ENCODE measurements around the gene BTBD1.

DNA sequence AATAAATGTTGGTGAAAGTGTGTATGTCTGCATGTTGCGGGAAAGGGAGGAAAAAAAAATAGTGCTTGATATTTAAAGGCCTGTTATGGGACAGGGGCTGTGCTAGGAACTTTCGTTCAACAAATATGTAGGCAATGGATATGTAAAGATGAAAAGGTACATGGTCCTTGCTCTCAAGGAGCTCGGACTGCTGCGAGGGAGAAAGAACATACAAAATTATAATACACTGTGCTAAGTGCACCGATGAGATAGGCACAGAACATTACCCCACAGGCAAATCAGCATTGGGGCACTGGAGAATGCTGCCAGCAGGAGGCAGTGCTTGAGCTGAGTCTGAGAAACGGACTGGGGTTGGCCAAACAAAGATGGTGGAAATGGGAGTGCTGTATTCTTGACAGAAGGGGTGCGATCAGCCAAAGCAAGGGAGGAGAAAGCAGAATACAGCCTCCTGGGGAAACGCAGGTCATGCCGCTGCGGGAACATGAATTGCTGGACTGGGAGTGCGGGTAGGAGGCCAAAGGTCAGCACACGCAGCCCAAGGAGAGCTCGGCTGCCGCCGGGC lies 56.3 kb downstream of the BTBD1 start:
- TF ChIP-seq, protein P1, sequence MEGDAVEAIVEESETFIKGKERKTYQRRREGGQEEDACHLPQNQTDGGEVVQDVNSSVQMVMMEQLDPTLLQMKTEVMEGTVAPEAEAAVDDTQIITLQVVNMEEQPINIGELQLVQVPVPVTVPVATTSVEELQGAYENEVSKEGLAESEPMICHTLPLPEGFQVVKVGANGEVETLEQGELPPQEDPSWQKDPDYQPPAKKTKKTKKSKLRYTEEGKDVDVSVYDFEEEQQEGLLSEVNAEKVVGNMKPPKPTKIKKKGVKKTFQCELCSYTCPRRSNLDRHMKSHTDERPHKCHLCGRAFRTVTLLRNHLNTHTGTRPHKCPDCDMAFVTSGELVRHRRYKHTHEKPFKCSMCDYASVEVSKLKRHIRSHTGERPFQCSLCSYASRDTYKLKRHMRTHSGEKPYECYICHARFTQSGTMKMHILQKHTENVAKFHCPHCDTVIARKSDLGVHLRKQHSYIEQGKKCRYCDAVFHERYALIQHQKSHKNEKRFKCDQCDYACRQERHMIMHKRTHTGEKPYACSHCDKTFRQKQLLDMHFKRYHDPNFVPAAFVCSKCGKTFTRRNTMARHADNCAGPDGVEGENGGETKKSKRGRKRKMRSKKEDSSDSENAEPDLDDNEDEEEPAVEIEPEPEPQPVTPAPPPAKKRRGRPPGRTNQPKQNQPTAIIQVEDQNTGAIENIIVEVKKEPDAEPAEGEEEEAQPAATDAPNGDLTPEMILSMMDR (IDR thresholded peaks at IDR 0.05; ENCODE audit: insufficient read depth, low read length): peak; percentile 91
- TF ChIP-seq, protein P2, sequence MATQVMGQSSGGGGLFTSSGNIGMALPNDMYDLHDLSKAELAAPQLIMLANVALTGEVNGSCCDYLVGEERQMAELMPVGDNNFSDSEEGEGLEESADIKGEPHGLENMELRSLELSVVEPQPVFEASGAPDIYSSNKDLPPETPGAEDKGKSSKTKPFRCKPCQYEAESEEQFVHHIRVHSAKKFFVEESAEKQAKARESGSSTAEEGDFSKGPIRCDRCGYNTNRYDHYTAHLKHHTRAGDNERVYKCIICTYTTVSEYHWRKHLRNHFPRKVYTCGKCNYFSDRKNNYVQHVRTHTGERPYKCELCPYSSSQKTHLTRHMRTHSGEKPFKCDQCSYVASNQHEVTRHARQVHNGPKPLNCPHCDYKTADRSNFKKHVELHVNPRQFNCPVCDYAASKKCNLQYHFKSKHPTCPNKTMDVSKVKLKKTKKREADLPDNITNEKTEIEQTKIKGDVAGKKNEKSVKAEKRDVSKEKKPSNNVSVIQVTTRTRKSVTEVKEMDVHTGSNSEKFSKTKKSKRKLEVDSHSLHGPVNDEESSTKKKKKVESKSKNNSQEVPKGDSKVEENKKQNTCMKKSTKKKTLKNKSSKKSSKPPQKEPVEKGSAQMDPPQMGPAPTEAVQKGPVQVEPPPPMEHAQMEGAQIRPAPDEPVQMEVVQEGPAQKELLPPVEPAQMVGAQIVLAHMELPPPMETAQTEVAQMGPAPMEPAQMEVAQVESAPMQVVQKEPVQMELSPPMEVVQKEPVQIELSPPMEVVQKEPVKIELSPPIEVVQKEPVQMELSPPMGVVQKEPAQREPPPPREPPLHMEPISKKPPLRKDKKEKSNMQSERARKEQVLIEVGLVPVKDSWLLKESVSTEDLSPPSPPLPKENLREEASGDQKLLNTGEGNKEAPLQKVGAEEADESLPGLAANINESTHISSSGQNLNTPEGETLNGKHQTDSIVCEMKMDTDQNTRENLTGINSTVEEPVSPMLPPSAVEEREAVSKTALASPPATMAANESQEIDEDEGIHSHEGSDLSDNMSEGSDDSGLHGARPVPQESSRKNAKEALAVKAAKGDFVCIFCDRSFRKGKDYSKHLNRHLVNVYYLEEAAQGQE (IDR thresholded peaks at IDR 0.05; ENCODE audit: insufficient replicate concordance, low read depth): no peak
- TF ChIP-seq POLR2AphosphoS5 (IDR thresholded peaks at IDR 0.05; ENCODE audit: low read depth) (no peak), GABPA (IDR thresholded peaks at IDR 0.05; ENCODE audit: low read depth) (no peak), SPI1 (IDR thresholded peaks at IDR 0.05; ENCODE audit: borderline replicate concordance, low read depth) (no peak)

Measured in HL-60 (cell line).